ENCODE measurements around the gene TLE3. TPM values are rescaled to one million over a fixed set of nuclear protein-coding genes. Genes with fewer than 3 reads are reported as not detected.

The TLE3 gene
- polyA plus RNA-seq, 3 donors: 12.8 to 117 (median 23.6) TPM

GRCh38 chr15:70031713-70032112 lies 66.0 kb downstream of the TLE3 start:
- Mint-ChIP-seq H3K4me3 (no peak overlapping the region), H3K4me1 (peaks cover 19% of the 10 kb centered on the region), H3K9me3 (no peaks in the 10 kb centered on the region), H3K27ac (no peak overlapping the region), H3K36me3 (no peaks in the 10 kb centered on the region), H3K27me3 (ENCODE audit: low read depth in 3 of 3) (peaks cover 0 to 4% (median 0%) of the 10 kb centered on the region in 3 donors)
- H3K9ac ChIP-seq (ENCODE audit: insufficient read depth, low read length, poor library complexity, severe bottlenecking): no peak overlapping the region
- H3K9me3 ChIP-seq (replicated peaks in 1 of 2; ENCODE audit: control insufficient read depth in 1 of 2, insufficient read depth in 1 of 2, low read length in 2 of 2): no peaks in the 10 kb centered on the region
- TF ChIP-seq CTCF (IDR thresholded peaks at IDR 0.05): no peak
- H3K4me1 ChIP-seq (ENCODE audit: control insufficient read depth in 1 of 2, insufficient read depth in 2 of 2, low read length in 2 of 2): peaks cover 18 to 20% of the 10 kb centered on the region in 2 donors
- no peak overlapping the region for H3K27ac ChIP-seq (ENCODE audit: low read depth in 1 of 2, low read length in 2 of 2)
- H2AFZ ChIP-seq (ENCODE audit: insufficient read depth, low read depth, low read length, poor library complexity, severe bottlenecking): no peak overlapping the region
- H3K27me3 ChIP-seq (ENCODE audit: control insufficient read depth in 2 of 2, insufficient read depth in 2 of 2, low read length in 2 of 2): no peaks in the 10 kb centered on the region
- H3K36me3 ChIP-seq (replicated peaks in 1 of 2; ENCODE audit: control insufficient read depth in 1 of 2, insufficient read depth in 2 of 2, low read length in 2 of 2): no peaks in the 10 kb centered on the region
- WGBS (ENCODE audit: insufficient coverage): no CpG with 5 or more reads among the region's 2 CpGs
- no peak overlapping the region for H3K4me3 ChIP-seq (replicated peaks in 1 of 3; ENCODE audit: low read depth in 2 of 3, low read length in 3 of 3)
- H3K4me2 ChIP-seq (replicated peaks; ENCODE audit: extremely low read depth, low read length, poor library complexity, severe bottlenecking): no peak overlapping the region
- no peaks in the 10 kb centered on the region for H4K20me1 ChIP-seq (ENCODE audit: insufficient read depth, low read length)
- no peak for DNase-seq
- H3K79me2 ChIP-seq (ENCODE audit: insufficient read depth, low read length): no peaks in the 10 kb centered on the region
- intact Hi-C loops (cut with micrococcal nuclease): no loop called here

GRCh38 chr15:70031261-70031660 lies 66.5 kb downstream of the TLE3 start:
- peaks cover 16% of the 10 kb centered on the region for H3K4me1 Mint-ChIP-seq
- peaks cover 0 to 6% (median 0%) of the 10 kb centered on the region in 3 donors for H3K27me3 Mint-ChIP-seq (ENCODE audit: low read depth in 3 of 3)
- H2AFZ ChIP-seq (ENCODE audit: insufficient read depth, low read depth, low read length, poor library complexity, severe bottlenecking): no peak overlapping the region
- H3K36me3 Mint-ChIP-seq: no peaks in the 10 kb centered on the region
- H4K20me1 ChIP-seq (ENCODE audit: insufficient read depth, low read length): no peaks in the 10 kb centered on the region
- H3K79me2 ChIP-seq (ENCODE audit: insufficient read depth, low read length): no peaks in the 10 kb centered on the region
- H3K4me2 ChIP-seq (replicated peaks; ENCODE audit: extremely low read depth, low read length, poor library complexity, severe bottlenecking): no peak overlapping the region
- no peak overlapping the region for H3K9ac ChIP-seq (ENCODE audit: insufficient read depth, low read length, poor library complexity, severe bottlenecking)
- H3K27ac ChIP-seq (ENCODE audit: low read depth in 1 of 2, low read length in 2 of 2): no peak overlapping the region
- H3K9me3 ChIP-seq (replicated peaks in 1 of 2; ENCODE audit: control insufficient read depth in 1 of 2, insufficient read depth in 1 of 2, low read length in 2 of 2): no peaks in the 10 kb centered on the region
- H3K4me3 ChIP-seq (replicated peaks in 1 of 3; ENCODE audit: low read depth in 2 of 3, low read length in 3 of 3): no peak overlapping the region
- H3K27ac Mint-ChIP-seq: no peak overlapping the region
- TF ChIP-seq CTCF (IDR thresholded peaks at IDR 0.05): no peak
- intact Hi-C loops (cut with micrococcal nuclease): no loop called here
- no peak overlapping the region for H3K4me3 Mint-ChIP-seq
- DNase-seq: peak in 1 of 3 donors; percentile 33
- H3K9me3 Mint-ChIP-seq: no peaks in the 10 kb centered on the region
- H3K36me3 ChIP-seq (replicated peaks in 1 of 2; ENCODE audit: control insufficient read depth in 1 of 2, insufficient read depth in 2 of 2, low read length in 2 of 2): no peaks in the 10 kb centered on the region
- H3K4me1 ChIP-seq (ENCODE audit: control insufficient read depth in 1 of 2, insufficient read depth in 2 of 2, low read length in 2 of 2): peaks cover 13 to 15% of the 10 kb centered on the region in 2 donors
- WGBS (ENCODE audit: insufficient coverage): 93% methylated on average over 4 of the region's 5 CpGs
- no peaks in the 10 kb centered on the region for H3K27me3 ChIP-seq (ENCODE audit: control insufficient read depth in 2 of 2, insufficient read depth in 2 of 2, low read length in 2 of 2)
